Testis (tissue), 3 donors: ENCODE results near the gene ESPN. TPM values are rescaled to one million over a fixed set of nuclear protein-coding genes. Genes with fewer than 3 reads are reported as not detected.

Experiments used
- DNase-seq: peaks from one replicate; pipeline ENCODE4 v3.0.0-alpha.2; 2019
- H3K27ac ChIP-seq, 2 donors: fragments of 200-600 bp; sonication (generic); one replicate each; pipeline ENCODE4 v1.5.1; 2019
- H3K27me3 ChIP-seq: fragments of 200-600 bp; sonication (generic); one replicate; pipeline ENCODE4 v1.5.1; 2019
- H3K36me3 ChIP-seq: fragments of 200-600 bp; sonication (generic); one replicate; pipeline ENCODE4 v1.5.1; 2017; ENCODE audit warnings: low read depth; ENCODE audit errors: missing control alignments
- H3K4me1 ChIP-seq: fragments of 200-600 bp; sonication (generic); one replicate; pipeline ENCODE4 v1.5.1; 2019
- H3K4me3 ChIP-seq, 2 donors: fragments of 200-600 bp; sonication (generic); one replicate each; pipeline ENCODE4 v1.5.1; 2017 to 2019
- H3K9me3 ChIP-seq: fragments of 200-600 bp; sonication (generic); one replicate; pipeline ENCODE4 v1.5.1; 2017
- CTCF ChIP-seq, 3 experiments: fragments of 450-650 bp in 2 of 3; fragments of 200-600 bp in 1 of 3; sonication (generic) in 1 of 3; IDR thresholded peaks; one replicate each; pipeline ENCODE4 v1.5.1; 2016 to 2019; ENCODE audit warnings: antibody characterized with exemption in 3 of 3, mild to moderate bottlenecking in 2 of 3, moderate library complexity in 1 of 3
- POLR2A ChIP-seq: fragments of 450-650 bp; IDR thresholded peaks from one replicate; pipeline ENCODE4 v1.6.1; 2017; ENCODE audit warnings: antibody characterized with exemption, mild to moderate bottlenecking, moderate library complexity
- WGBS, 2 donors: methylation state at CpG; one replicate each; pipeline ENCODE4 v1.1.5; 2018; 5-methylcytosine and 5-hydroxymethylcytosine counted together
- intact Hi-C: fragments of 100-400 bp; cut with DNase I; formaldehyde crosslinking; loops from one replicate; pipeline ENCODE4 v1.15.1; 2023; ENCODE audit warnings: low total_unique reads
- polyA plus RNA-seq: library from polyadenylated mRNA; stranded (reverse); fragments of 350-450 nt; fragmentation: Illumina TruSeq; extraction: RNeasy Lipid Tissue Mini Kit (QIAGEN cat#74804); gene quantifications from one replicate; pipeline ENCODE4 v1.2.3, GENCODE V29; 2014; ENCODE audit warnings: low read depth, low replicate concordance; ENCODE audit not compliant: insufficient read depth
- total RNA-seq, 2 donors: library from RNA; depleted of rRNA; stranded (reverse); fragments of >200 nt; gene quantifications; one replicate each; pipeline ENCODE4 v1.2.3, GENCODE V29; 2016

The ESPN gene
- total and polyA plus RNA-seq, 3 donors from 2014 or later = 270 to 404 (median 396) TPM

GRCh38 chr1:6473156-6473555, 48.6 kb downstream of the ESPN start:
- H3K4me1 ChIP-seq = no peaks in the 10 kb centered on the region
- H3K9me3 ChIP-seq = no peaks in the 10 kb centered on the region
- H3K4me3 ChIP-seq = no peak overlapping the region
- DNase-seq = no peak
- H3K27ac ChIP-seq = no peak overlapping the region
- intact Hi-C loops = no loop called here
- H3K36me3 ChIP-seq = no peaks in the 10 kb centered on the region
- no peaks in the 10 kb centered on the region for H3K27me3 ChIP-seq
- no peak for TF ChIP-seq POLR2A
- TF ChIP-seq CTCF (IDR thresholded peaks at IDR 0.05) = no peak
- WGBS, 2 donors = 92 to 97% methylated on average over 16 to 18 of the region's 18 CpGs

GRCh38 chr1:6473974-6474814, 49.6 kb downstream of the ESPN start:
- no peak for TF ChIP-seq POLR2A
- TF ChIP-seq CTCF (IDR thresholded peaks at IDR 0.05) = no peak
- H3K27ac ChIP-seq = no peak overlapping the region
- no peaks in the 10 kb centered on the region for H3K9me3 ChIP-seq
- intact Hi-C loops = no loop called here
- no peaks in the 10 kb centered on the region for H3K27me3 ChIP-seq
- H3K4me3 ChIP-seq = no peak overlapping the region
- 76 to 89% methylated on average over 6 to 30 of the region's 33 CpGs for WGBS, 2 donors
- H3K4me1 ChIP-seq = no peaks in the 10 kb centered on the region
- no peak for DNase-seq
- no peaks in the 10 kb centered on the region for H3K36me3 ChIP-seq

- Histone ChIP-seq H3K27ac (no peak overlapping the region), H3K36me3 (no peaks in the 10 kb centered on the region), H3K27me3 (no peaks in the 10 kb centered on the region), H3K4me3 (no peak overlapping the region), H3K9me3 (no peaks in the 10 kb centered on the region), H3K4me1 (no peaks in the 10 kb centered on the region)
- WGBS, 2 donors = 86 to 90% methylated on average over 13 of the region's 13 CpGs
- no peak for DNase-seq
- no peak for TF ChIP-seq CTCF (IDR thresholded peaks at IDR 0.05)
- TF ChIP-seq POLR2A = no peak
- intact Hi-C loops = no loop called here
Observed at GRCh38 chr1:6474815-6475282, 50.3 kb downstream of the ESPN start.

- peak; percentile 83 for DNase-seq
Observed at GRCh38 chr1:6475381-6476133, 51.0 kb downstream of the ESPN start.

More at GRCh38 chr1:6475381-6476133, 51.0 kb downstream of the ESPN start:
- H3K36me3 ChIP-seq = no peaks in the 10 kb centered on the region
- H3K4me1 ChIP-seq = no peaks in the 10 kb centered on the region
- intact Hi-C loops = no loop called here
- no peak overlapping the region for H3K4me3 ChIP-seq
- 46 to 47% methylated on average over 16 to 24 of the region's 33 CpGs for WGBS, 2 donors
- H3K27me3 ChIP-seq = no peaks in the 10 kb centered on the region
- no peaks in the 10 kb centered on the region for H3K9me3 ChIP-seq
- TF ChIP-seq CTCF (IDR thresholded peaks at IDR 0.05) (peak; percentile 76 to 89 (median 78)), POLR2A (no peak)
- no peak overlapping the region for H3K27ac ChIP-seq
